HG02973 (cell line): ENCODE measurements around the gene ZNF25.
A peak's percentile ranks its signal among the peaks of the same experiment; 100 is the strongest.
"Not testable (repeated sequence)": the region's sequence is repeated elsewhere in the genome, so short reads cannot be mapped to it uniquely, and the experiment has no call there.

Experiments
- ATAC-seq: cut with Tn5 transposase; IDR thresholded peaks from one replicate; pipeline ENCODE4 v1.9.1; 2021; ENCODE audit warnings: moderate library complexity; ENCODE audit not compliant: unreplicated experiment

The ZNF25 gene

GRCh38 chr10:37976091-37976879, at the start of gene ZNF25:
Gene ZNF25 (minus strand): TSS chr10:37976647. CDS start chr10:37971722, 4,925 bp downstream.
- peak; percentile 95 for ATAC-seq

GRCh38 chr10:38025283-38025682, 48.8 kb upstream of the ZNF25 start:
- peak; percentile 54 for ATAC-seq

- ATAC-seq, result not testable (repeated sequence)
Observed at GRCh38 chr10:38019124-38019523, 42.7 kb upstream of the ZNF25 start.

DNA sequence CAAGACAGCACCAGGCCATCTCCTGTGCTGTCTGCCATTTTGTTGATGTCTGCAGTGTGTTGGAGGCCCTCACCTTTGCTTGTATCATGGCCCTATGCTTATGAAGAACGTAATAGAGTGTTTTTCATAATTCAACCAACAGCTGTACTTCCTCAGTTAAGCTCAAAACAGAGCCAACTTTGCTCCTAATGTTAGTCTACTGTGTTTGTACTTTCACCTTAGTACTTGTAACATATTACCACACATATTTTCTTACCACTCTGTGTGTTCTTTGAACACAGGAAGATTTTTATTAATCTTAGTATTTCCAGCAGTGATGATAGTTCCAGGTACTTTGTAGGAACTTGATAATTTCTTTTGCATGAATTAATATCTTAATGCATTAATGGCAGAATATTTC, 39.9 kb upstream of the ZNF25 start:
- no peak for ATAC-seq

DNA sequence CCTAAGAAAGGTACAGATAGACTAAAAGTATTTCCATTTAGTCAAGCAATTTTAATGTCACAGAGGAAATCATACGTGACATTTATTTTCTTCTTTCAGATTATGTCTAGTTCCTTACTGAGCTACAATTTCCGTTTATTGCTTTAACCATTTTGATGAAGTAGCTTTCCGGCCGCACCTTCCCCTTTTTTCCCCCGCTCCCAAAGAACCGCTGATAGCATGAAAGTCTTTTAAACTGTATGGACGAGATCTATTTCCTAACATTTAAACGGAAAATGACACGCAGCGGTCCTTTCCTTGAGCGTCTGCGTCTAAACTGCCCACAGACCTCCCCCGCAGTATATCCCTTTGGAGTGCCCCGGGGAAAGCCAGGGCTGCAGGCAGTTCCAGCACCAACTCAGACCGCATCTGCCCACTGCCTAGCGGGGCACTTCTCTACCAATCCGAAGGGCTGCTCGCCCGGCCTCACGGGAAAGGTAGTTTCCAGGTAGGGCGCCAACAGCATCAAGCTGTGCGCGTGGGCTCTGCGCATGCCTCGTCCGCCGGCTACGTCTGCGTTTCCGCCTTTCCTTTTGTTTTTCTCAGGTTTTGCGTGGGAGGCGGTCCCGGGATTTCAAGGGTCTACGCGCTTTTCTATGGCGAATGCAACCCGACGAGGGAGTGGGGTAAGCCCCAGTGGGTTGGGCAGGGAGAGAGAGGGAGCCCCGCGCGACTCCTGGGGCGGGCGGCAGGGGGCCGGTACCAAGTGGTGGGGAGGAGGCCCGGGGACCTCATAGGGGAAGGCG, 33.9 kb upstream of the ZNF25 start, which contains the start of gene ZNF33A:
TSS of gene ZNF33A (plus strand) at position 557 of the 785 bp plus-strand sequence. CDS start 1,667 bp downstream, outside the sequence.
- ATAC-seq, result peak; percentile 83

GRCh38 chr10:38007991-38008390, 31.5 kb upstream of the ZNF25 start:
- no peak for ATAC-seq

- ATAC-seq, result no peak
Observed at GRCh38 chr10:38007551-38007950, 31.1 kb upstream of the ZNF25 start.

GRCh38 chr10:38003588-38003987, 27.1 kb upstream of the ZNF25 start:
- no peak for ATAC-seq

DNA sequence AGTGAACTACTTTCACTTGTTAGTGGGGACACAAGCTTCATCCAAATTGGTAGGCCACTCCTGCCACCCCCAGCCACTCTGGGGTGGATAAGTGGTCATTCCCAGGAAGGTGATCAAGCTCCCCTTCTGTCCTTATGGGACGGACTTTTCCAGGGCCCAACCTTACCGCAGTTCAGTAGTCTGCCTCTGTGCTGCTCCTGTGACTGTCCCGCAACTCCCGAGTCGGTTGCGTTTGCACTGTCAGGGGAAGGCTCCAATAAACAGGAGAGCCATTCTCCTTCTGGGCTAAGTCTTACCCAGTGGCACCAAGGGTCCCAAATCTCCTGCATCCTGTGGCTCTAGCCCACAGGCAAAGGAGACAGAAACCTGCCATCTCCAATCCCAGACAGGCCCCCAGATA, 26.6 kb upstream of the ZNF25 start:
- ATAC-seq, result no peak

DNA sequence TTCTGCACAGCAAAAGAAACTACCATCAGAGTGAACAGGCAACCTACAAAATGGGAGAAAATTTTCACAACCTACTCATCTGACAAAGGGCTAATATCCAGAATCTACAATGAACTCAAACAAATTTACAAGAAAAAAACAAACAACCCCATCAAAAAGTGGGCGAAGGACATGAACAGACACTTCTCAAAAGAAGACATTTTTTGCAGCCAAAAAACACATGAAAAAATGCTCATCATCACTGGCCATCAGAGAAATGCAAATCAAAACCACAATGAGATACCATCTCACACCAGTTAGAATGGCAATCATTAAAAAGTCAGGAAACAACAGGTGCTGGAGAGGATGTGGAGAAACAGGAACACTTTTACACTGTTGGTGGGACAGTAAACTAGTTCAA, 24.0 kb upstream of the ZNF25 start:
- not testable (repeated sequence) for ATAC-seq

DNA sequence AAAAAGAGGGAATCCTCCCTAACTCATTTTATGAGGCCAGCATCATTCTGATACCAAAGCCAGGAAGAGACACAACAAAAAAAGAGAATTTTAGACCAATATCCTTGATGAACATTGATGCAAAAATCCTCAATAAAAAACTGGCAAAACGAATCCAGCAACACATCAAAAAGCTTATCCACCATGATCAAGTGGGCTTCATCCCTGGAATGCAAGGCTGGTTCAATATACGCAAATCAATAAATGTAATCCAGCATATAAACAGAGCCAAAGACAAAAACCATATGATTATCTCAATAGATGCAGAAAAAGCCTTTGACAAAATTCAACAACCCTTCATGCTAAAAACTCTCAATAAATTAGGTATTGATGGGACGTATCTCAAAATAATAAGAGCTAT, 22.5 kb upstream of the ZNF25 start:
- ATAC-seq, result not testable (repeated sequence)

DNA sequence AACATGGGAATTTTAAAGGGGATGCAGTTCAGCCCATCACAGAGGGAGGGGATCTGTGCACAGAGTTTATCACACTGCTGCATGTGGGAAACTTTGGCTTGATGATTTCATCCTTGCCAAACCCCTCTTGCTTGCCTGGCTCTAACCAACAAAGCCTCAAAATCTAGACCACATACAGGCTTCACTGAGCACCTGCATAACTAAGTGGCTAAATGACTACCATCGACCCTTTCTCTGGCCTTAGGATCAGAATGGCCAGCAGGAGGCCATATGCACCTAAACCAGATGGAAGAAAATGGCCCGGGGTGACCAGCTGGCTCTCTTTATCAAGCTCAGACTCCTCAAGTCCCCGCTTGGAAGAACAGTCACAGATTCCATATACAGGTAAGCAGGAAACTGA, 15.6 kb upstream of the ZNF25 start:
- no peak for ATAC-seq

DNA sequence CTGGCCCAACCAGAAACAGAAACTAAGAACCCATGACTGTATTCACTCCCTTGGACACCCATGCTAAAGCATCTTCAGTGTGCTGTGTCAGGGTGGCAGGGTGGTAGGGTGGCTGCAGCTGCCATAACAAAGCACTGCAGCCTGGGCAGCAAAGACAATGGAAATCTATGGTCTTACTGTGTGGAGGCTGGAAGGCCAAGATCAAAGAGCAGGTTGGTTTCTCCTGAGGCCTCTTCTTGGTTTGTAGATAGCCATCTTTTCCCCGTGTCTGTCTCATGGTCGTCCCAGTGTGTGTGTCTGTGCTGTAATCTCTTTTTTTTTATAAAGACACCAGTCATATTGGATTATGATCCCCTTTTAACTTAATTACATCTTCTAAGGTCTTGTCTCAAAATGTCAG, 15.2 kb upstream of the ZNF25 start:
- no peak for ATAC-seq

DNA sequence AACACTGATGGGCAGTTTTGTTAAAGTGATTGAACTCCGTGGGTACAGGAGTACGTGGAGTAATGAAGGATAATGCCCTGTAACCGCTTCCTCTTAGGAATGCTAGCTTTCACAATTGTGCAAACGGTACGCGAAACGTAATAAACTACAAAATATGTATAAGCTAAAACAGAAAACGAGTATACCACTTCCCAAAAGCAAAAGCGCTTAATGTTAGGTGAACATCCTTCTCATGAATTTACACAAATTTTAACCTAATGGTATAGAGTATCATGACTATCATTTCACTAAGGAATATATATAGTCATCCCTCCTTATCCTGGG, 395 bp upstream of the ZNF25 start:
- no peak for ATAC-seq

DNA sequence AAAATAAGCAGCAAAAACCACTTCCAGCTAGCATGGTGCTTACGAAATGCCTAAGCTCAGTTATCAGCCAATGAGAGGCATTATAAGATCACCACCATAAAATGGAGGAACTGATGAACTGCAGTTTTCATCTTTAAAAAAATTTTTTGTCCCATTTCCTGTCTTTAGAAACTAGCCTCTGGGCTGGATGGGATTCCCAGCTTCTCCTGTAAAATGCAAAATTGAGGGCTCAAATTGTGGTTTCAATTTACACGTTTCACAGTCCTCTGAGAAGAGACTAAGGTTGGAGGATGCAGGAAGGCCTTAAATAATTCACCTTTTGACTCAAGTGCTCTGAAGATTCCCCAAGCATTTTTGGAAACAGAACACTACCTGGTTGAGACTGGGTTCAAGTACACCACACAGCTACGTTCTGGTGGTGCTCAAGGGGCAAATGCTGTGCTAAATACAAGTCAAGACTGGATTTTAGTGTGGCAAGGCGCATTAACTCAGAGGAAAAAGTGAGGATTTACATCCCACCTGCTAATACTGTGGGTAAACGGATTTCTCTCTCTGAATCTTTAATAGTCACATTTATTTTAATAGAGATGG, 951 bp downstream of the ZNF25 start:
- ATAC-seq, result no peak

GRCh38 chr10:37972396-37972795, 4.1 kb downstream of the ZNF25 start:
- no peak for ATAC-seq

- ATAC-seq, result no peak
Observed at GRCh38 chr10:37965006-37965405, 11.4 kb downstream of the ZNF25 start.

DNA sequence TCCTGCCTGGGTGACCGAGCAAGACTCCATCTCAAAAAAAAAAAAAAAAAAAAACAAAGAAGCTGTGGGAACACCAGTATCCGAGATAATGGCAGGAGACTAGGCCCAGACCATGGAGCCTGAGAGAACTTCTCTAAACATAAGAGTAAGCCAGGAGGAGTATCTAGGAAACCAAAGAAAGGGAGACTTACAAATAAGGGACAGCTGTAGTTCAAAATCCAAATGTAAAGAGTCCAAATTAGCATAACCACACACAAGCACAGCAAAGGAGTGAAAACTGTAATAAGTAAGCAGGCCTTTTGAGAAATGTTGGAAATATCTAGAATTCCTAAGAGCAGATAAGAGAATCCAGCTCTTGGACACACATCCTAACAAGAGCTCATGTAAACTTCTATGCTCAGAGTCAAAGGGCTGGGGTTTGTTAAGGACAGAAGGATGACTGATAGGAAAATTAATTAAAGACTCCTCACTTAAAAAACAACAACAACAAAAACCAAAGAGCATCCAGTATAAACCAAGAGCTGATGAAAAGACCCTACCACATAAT, 15.8 kb downstream of the ZNF25 start:
- no peak for ATAC-seq

GRCh38 chr10:37957841-37958240, 18.6 kb downstream of the ZNF25 start:
- no peak for ATAC-seq

DNA sequence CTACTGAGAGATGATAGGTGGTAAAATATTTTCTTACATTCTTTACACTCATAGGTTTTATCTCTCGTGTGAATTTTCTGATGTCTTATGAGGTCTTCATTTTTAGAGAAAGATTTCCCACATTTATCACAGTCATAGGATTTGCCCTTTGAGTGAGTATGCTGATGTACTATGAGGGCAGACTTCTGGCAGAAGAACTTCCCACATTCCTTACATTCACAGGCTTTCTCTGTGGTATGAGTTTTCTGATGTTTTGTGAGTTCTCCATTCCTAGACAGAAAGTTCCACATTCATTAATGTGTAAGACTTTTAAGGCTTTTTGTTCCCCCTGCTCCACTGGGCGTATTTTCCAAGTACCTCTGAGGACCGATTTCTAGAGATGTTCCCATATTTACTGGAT, 23.5 kb downstream of the ZNF25 start:
- ATAC-seq, result no peak

DNA sequence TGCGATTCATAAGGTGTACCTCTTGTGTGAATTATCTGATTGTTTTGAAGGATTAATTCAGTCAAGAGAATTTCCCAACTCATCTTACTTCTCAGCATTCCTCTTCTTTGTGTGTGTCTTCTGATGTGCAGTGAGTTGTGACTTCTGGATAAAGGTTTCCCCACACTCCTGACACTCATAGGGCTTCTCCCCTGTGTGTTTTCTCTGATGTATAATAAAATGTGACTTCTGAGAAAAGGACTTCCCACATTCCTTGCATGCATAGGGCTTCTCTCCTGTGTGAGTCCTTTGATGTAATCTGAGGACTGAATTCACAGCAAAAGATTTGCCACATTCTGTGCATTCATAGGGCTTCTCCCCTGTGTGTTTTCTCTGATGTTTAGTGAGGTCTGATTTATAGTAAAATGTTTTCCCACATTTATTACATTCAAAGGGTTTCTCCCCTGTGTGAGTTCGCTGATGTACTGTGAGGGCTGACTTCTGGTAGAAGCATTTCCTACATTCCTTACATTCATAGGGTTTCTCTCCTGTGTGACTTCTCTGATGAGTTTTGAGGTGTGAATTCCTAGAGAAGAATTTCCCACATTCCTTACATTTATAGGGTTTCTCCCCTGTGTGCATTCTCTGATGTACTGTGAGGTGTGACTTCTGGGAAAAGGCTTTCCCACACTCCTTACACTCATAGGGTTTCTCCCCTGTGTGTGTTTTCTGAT, 24.2 kb downstream of the ZNF25 start:
- no peak for ATAC-seq
